B cell (primary cell): Measurements from ENCODE around the gene SYTL4.
"Not testable (repeated sequence)": the region's sequence is repeated elsewhere in the genome, so short reads cannot be mapped to it uniquely, and the experiment has no call there.

Experiments used
- EZH2 ChIP-seq: IDR thresholded peaks from 2 replicates; pipeline ENCODE4 v1.6.1; 2012; ENCODE audit warnings: borderline replicate concordance, low read depth, mild to moderate bottlenecking, moderate library complexity, low read length; ENCODE audit not compliant: insufficient read depth, poor library complexity, severe bottlenecking
- TF ChIP-seq, protein P1 (sequence below): fragments of 200-600 bp; IDR thresholded peaks from one replicate; pipeline ENCODE4 v1.8.0; 2022; ENCODE audit warnings: antibody characterized with exemption, mild to moderate bottlenecking

DNA sequence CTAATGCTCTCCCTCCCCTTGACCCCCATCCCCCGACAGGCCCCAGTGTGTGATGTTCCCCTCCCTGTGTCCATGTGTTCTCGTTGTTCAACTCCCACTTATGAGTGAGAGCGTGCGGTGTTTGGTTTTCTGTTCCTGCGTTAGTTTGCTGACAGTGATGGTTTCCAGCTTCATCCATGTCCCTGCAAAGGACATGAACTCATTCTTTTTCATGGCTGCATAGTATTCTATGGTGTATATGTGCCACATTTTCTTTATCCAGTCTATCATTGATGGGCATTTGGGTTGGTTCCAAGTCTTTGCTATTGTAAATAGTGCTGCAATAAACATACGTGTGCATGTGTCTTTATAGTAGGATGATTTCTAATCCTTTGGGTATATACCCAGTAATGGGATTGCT is 37.5 kb upstream of the SYTL4 start:
- TF ChIP-seq, protein P1, sequence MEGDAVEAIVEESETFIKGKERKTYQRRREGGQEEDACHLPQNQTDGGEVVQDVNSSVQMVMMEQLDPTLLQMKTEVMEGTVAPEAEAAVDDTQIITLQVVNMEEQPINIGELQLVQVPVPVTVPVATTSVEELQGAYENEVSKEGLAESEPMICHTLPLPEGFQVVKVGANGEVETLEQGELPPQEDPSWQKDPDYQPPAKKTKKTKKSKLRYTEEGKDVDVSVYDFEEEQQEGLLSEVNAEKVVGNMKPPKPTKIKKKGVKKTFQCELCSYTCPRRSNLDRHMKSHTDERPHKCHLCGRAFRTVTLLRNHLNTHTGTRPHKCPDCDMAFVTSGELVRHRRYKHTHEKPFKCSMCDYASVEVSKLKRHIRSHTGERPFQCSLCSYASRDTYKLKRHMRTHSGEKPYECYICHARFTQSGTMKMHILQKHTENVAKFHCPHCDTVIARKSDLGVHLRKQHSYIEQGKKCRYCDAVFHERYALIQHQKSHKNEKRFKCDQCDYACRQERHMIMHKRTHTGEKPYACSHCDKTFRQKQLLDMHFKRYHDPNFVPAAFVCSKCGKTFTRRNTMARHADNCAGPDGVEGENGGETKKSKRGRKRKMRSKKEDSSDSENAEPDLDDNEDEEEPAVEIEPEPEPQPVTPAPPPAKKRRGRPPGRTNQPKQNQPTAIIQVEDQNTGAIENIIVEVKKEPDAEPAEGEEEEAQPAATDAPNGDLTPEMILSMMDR = not testable (repeated sequence)
- not testable (repeated sequence) for TF ChIP-seq EZH2
